ENCODE data around the gene SMAD2.

DNA sequence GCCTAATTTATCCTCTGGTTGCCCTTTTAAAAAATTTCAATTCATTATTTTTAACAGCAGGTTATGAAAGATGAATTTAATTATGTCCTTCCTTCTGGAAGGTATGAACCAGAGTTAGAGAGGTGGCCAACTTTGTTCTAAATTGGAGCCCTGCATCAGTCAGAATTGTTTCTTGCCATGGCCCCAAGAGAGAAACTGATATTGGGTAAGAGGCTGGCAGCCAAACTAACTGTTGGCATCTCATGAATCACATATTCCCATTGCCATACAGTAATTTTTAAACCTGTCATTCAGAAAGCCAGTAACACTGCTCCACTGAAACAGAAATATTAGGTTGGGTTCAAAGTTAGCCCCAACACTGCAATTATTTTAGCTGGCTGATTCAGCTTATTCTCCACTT, 67.4 kb downstream of the SMAD2 start:
- TF ChIP-seq, protein P1, sequence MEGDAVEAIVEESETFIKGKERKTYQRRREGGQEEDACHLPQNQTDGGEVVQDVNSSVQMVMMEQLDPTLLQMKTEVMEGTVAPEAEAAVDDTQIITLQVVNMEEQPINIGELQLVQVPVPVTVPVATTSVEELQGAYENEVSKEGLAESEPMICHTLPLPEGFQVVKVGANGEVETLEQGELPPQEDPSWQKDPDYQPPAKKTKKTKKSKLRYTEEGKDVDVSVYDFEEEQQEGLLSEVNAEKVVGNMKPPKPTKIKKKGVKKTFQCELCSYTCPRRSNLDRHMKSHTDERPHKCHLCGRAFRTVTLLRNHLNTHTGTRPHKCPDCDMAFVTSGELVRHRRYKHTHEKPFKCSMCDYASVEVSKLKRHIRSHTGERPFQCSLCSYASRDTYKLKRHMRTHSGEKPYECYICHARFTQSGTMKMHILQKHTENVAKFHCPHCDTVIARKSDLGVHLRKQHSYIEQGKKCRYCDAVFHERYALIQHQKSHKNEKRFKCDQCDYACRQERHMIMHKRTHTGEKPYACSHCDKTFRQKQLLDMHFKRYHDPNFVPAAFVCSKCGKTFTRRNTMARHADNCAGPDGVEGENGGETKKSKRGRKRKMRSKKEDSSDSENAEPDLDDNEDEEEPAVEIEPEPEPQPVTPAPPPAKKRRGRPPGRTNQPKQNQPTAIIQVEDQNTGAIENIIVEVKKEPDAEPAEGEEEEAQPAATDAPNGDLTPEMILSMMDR (IDR thresholded peaks at IDR 0.05) = no peak
- TF ChIP-seq, protein P2, sequence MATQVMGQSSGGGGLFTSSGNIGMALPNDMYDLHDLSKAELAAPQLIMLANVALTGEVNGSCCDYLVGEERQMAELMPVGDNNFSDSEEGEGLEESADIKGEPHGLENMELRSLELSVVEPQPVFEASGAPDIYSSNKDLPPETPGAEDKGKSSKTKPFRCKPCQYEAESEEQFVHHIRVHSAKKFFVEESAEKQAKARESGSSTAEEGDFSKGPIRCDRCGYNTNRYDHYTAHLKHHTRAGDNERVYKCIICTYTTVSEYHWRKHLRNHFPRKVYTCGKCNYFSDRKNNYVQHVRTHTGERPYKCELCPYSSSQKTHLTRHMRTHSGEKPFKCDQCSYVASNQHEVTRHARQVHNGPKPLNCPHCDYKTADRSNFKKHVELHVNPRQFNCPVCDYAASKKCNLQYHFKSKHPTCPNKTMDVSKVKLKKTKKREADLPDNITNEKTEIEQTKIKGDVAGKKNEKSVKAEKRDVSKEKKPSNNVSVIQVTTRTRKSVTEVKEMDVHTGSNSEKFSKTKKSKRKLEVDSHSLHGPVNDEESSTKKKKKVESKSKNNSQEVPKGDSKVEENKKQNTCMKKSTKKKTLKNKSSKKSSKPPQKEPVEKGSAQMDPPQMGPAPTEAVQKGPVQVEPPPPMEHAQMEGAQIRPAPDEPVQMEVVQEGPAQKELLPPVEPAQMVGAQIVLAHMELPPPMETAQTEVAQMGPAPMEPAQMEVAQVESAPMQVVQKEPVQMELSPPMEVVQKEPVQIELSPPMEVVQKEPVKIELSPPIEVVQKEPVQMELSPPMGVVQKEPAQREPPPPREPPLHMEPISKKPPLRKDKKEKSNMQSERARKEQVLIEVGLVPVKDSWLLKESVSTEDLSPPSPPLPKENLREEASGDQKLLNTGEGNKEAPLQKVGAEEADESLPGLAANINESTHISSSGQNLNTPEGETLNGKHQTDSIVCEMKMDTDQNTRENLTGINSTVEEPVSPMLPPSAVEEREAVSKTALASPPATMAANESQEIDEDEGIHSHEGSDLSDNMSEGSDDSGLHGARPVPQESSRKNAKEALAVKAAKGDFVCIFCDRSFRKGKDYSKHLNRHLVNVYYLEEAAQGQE (IDR thresholded peaks at IDR 0.05; ENCODE audit: insufficient read depth in 1 of 2, low read depth in 2 of 2, low read length in 1 of 2) = no peak
- TF ChIP-seq SIN3A (IDR thresholded peaks at IDR 0.05; ENCODE audit: borderline replicate concordance, insufficient read depth, low read depth, low read length) = no peak
- TF ChIP-seq POLR2AphosphoS5 (IDR thresholded peaks at IDR 0.05; ENCODE audit: low read depth, low read length) = no peak
